Stimulated activated CD4-positive, alpha-beta T cell treated with anti-CD3 and anti-CD28 coated beads, TNF-alpha, amount 100 ng/mL, for 48 hours (primary cell): ENCODE data around the gene CACHD1.

Source experiments
- DNase-seq, 3 donors: peaks; one replicate each; pipeline ENCODE4 v3.0.0-alpha.2; 2020; ENCODE audit warnings: low read depth in 3 of 3

Gene CACHD1

GRCh38 chr1:64549464-64550239, 79.7 kb downstream of the CACHD1 start:
- DNase-seq, result no peak

DNA sequence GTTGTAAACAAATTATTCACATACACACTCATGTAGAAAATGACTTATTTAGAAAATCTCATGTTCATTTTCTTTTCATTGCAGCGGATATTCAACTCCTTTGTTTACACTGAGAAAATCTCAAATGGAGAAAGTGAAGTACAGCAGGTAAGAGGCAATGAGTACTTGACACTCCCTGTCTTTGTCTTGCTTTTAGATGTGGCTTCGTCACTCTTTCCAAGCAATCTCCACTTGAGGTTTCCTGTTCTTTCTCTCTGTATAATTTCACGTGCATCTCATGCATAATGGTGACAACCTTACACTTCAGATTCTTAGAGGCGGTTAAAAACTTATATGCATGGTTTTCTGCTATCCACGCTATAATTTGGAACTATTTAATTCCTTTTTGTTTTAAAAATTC, 80.6 kb downstream of the CACHD1 start:
- DNase-seq, result no peak

DNA sequence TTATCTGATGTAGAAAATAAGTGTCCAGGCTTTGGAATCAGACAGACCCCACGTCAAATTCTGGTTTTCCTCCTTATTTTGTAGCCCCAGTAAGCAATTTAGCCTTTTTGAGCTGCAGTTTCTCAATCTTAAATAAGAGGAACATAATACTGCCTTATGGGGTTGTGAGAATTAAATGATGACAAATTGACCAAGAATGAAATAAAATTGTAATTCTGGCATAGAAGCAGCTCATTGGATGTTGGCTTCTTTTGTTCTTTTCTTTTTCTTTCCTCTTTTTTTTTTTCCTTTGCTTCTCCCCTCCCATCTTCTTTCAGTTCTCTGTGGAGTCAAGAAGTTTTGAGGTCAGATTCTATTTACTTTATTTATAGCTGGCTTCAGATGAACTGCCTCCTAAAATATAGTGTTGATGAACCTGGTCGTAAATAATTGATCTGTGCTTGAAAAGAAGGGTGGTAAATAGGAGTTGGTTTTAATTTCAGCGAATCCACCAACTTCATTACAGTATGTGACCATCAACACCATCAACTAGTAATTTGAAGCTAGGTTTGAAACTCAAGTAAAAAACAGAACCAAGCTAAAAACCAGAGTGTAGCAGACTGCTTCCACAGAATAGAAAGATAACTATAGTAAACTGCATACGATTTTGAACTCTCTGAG, 81.1 kb downstream of the CACHD1 start:
- DNase-seq, result no peak

DNA sequence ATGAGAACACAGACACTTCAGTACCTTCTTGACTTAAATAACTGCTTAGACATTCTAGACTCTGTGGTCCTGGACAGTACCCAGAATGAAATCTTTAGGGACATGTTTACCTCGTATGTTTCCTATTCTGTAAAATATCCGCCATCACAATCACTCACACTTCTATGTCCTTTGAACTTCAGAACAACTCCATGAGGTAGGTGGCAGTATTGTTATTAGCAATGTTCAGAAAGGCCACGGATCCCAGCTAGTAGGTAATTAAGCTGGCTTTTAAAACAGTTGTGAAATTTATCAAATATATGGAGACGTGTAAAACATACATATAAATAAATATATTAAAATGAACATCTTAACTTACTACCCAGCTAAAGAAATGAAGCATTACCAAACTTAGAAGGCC, 83.4 kb downstream of the CACHD1 start:
- no peak for DNase-seq

DNA sequence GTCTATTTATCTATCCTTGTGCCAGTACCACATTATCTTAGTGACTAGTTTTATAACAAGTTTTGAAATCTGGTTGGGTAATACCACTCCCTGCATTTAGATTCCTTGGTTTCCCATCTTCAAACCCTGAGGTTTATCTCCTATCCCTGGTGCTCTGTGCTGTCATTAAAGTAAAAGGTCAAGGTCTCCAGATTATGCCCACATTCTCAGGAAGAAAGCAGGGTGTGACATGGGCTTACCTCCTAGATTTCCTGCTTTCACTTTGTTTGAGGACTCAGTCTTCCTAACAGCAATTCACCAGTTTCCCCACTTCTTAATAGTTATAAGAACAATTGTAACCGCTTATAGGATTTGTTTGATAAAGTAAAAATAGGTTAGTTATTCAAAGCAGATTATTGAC, 86.0 kb downstream of the CACHD1 start:
- DNase-seq, result no peak

GRCh38 chr1:64561993-64562392, 92.1 kb downstream of the CACHD1 start:
- no peak for DNase-seq

- DNase-seq, result no peak
Observed at GRCh38 chr1:64563958-64564565, 94.1 kb downstream of the CACHD1 start.

DNA sequence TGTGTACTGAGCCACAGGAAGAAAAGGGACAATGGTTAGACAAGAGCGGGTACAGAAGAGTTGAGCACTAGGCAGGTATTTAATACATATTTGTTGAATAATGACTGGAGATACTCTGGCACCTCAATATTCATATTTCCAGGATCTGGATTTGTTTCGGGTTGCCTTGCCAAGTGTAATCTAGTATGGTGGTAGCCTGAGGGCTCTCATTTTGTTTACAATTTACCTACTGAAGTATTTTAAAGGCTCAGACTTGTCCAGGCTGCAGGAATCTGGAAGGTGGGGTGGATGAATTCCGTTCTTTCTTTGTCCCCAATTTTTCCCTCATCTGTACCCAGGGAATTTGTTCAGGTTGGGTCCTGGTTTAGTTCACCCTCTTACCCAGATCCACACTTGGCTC, 95.0 kb downstream of the CACHD1 start:
- DNase-seq, result no peak

DNA sequence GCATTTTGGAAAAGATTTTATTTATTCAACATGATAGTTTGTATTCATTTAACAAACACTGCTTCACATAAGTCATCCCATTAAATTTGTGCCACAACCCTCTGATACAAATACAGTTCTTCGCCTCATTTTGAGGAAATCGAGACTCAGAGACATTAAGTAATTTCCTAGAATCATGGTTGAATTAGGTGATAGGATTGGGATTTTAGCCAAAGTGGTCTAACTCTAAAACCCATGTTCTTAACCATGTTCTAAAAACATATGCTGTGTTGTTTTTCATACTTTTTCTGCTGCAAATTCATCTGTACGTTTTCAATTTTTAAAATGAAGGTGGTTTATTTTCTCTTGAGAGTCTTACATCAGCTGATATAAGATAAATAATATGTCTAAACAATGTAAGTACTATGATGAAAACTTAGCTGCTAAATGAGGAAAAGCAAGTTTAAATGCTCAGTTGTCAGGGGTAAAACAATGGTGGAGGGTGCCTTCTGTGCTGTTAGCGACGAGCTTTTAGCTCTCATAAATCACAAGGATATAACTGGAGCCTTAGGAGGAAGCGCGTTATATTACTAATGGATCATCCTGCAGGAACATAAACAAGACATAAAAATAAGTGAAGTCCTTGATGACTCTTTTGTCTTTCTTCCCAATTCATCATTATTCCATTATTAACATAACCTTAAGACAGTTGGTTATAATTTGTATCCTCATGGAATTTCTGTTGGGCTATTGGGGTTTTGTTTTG, 97.7 kb downstream of the CACHD1 start:
- no peak for DNase-seq

DNA sequence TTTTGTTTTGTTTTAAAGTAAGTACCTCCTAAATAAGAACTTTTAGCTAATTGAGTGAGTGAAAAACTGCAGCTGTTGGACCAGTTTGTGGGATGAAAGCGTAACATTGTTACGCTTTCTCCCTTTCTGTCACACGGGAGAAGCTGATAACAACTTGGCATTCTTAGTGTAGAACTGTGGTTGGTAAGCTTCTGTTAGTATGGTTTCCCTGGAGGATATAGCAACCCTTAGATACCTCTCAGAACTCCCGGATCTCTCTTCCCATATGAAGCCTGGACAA, 98.2 kb downstream of the CACHD1 start:
- no peak for DNase-seq

- DNase-seq, result no peak
Observed at GRCh38 chr1:64569411-64569810, 99.5 kb downstream of the CACHD1 start.

- DNase-seq, result no peak
Observed at GRCh38 chr1:64570267-64570855, 100.4 kb downstream of the CACHD1 start.

DNA sequence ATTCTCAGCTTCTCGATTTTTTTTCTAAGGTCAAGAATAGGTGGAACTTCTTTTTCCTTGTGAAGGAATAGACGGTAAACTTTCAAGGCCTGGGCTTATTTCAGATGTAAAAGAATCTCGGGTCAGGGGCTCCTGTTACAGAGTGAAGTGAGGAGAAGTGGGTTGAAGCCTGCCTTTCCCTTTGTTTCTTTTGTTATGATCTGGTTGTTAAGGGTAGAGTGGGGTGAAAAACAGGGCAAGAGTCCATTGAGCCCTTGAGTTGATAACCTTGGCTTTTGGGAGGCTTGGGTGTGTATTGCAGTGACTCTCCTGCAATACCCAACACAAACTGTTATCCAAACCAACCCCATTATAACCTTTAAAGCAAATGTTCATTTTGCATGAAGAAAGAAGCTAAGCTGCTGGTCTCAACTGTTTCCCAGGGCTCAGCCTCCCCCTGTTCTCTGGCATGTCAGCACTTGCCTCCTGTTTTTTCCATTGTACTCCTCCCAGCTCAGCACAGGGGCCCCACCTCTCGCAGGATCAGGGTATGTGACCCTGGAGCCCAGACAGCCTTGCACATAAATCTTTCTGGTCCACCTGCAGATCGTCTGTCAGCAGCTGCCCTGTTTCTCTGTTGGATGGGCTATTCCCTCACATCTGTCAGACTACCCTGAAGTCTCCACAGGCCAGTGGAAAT, 102.4 kb downstream of the CACHD1 start:
- DNase-seq, result no peak

DNA sequence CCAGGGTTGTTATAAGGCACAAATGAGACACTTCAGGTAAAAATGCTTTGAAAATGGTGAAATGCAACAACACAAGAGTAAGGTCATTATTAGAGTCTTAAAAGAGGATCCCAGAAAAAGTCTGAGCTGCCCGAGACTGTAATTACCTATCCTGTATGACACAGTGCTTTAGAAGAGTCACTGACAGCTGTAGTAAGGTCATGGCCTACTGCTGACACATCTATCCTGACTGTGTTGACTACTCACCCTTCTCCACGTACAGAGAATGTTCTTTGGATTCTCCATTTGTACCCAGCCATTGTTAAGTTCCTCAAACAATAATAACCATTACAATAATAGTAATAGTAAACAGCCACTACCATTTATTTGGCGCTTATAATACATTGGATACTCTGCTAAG, 104.4 kb downstream of the CACHD1 start:
- DNase-seq, result no peak

- DNase-seq, result no peak
Observed at GRCh38 chr1:64575881-64576676, 106.2 kb downstream of the CACHD1 start.

GRCh38 chr1:64578270-64578973, 108.5 kb downstream of the CACHD1 start:
- no peak for DNase-seq

- DNase-seq, result no peak
Observed at GRCh38 chr1:64579767-64580166, 109.8 kb downstream of the CACHD1 start.

GRCh38 chr1:64581135-64581842, 111.4 kb downstream of the CACHD1 start:
- no peak for DNase-seq

GRCh38 chr1:64581843-64582185, 111.9 kb downstream of the CACHD1 start:
- no peak for DNase-seq

GRCh38 chr1:64584479-64584878, 114.5 kb downstream of the CACHD1 start:
- no peak for DNase-seq
